Measurements from ENCODE around the gene SFXN5.
"Not testable (repeated sequence)": the region's sequence is repeated elsewhere in the genome, so short reads cannot be mapped to it uniquely, and the experiment has no call there.

SFXN5 gene

GRCh38 chr2:73100956-73101355 lies 29.4 kb upstream of the SFXN5 start:
- DNase-seq: no peak

DNA sequence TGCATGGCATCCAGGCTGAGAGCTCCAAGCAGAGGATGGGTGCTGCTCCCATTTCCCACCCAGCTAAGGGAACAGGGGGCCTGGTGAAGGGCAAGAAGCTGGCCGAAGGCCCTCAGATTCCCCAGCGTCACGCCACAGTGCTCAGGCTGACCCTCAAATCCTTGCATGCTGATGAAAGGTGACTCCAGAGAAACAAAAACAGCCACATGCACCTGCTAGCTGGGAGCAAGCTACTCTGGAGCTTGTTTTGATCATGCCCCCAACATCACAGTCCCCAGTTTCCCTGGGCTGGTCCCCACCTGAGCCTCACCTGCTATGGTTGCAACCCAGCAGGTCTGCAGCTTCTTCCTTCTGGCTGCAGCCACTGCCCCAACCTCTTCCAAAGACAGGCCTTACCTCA lies 28.0 kb upstream of the SFXN5 start:
- no peak for DNase-seq

GRCh38 chr2:73095910-73096309 lies 24.4 kb upstream of the SFXN5 start:
- DNase-seq: no peak

DNA sequence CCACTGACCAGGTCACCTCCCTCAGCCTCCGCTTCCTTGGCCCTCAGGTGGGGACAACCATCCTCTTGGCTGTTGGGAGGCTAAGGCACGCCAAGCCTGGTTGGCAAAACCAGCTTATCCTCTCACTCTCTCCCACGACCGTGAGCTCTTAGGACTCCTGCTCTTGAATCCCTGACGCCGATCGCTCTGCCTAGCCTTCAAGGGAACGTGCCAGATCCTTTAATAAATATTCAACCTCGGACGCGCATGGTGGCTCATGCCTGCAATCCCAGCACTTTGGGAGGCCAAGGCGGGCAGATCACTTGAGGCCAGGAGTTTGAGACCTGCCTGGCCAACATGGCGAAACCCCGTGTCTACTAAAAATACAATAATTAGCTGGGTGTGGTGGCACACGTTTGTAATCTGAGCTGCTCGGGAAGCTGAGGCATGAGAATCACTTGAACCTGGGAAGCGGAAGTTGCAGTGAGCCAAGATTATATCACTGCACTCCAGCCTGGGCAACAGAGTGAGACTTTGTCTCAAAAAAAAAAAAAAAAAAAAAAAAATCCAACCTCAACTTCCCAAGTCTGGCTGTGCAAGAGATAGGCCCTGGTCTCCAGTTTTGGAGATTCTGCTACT lies 22.2 kb upstream of the SFXN5 start:
- not testable (repeated sequence) for DNase-seq

GRCh38 chr2:73092146-73092783 lies 20.8 kb upstream of the SFXN5 start:
- DNase-seq: no peak

- DNase-seq: no peak
These were observed 20.2 kb upstream of the SFXN5 start for GRCh38 chr2:73091696-73092095.

DNA sequence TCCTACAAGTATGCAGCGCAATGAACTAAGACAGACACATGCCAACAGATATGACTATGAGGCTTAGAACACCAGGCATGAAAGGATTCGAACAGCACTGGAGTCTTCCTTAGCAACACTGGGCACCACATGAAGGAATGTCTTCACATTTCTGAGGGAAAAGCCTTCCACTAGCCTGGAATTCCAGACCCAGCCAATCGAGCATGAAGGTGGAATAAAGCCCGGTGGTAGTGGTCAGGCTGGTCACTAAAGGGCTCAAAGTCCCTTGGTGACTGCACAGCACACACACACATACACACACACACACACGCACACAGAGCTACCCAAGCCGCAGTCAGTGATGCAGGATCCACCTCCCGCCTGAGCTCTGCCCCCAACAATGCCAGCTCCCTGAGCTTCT lies 19.7 kb upstream of the SFXN5 start:
- DNase-seq: no peak

DNA sequence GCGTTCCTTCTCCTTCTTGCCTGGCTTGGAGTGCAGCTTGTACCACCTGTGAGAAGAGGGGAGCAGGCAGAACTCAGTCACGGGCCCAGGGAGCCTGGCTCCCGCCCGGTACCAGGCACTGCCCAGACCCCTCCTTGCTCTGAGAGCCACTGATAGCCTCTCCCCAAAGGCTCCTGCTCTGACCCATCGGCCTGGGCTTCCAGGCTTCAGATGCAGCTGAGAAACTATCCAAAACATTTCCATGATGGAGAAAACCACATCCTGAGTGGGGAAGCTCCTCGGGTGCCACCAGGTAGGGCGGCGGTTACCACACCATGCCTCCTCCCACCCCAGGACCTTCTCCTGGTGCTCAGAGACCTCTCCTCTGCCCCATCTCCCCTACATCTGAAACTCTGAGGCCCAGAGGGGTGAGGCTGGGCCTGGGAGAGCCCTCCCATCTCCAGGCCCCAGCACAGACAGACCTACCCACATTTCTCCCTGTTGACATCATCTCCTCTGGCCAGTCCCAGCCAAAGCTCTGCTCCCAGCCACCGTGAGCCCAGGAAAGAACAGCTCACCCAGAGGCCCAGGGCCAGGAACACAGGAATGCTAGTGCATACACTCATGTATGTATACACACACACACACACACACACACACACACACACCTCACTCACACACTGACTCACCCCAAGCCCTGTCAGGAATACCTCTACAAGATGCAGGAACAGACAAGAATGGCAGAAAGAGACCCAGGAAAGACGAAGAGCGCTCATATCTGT lies 17.9 kb upstream of the SFXN5 start:
- peak; percentile 95 for DNase-seq

DNA sequence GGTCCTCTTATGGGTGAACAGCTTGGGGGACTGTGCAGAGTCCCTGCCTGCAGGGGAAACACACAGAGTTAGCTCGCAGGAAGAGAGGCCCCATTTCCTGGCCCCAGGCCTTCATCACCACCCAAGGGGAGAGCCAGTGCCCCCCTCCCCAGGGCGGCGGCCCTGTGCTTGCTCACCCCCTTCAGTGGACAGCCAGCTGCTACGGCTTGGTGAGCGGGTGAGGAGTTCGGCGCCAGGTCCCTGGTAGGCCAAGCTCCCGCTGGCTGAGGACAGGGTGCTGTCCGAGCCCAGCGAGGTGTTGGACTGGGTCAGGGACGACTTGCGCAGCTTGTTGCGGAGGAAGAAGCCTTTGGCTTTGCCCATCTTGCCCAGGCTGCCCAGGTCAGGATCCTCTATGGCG lies 17.2 kb upstream of the SFXN5 start:
- DNase-seq: no peak

DNA sequence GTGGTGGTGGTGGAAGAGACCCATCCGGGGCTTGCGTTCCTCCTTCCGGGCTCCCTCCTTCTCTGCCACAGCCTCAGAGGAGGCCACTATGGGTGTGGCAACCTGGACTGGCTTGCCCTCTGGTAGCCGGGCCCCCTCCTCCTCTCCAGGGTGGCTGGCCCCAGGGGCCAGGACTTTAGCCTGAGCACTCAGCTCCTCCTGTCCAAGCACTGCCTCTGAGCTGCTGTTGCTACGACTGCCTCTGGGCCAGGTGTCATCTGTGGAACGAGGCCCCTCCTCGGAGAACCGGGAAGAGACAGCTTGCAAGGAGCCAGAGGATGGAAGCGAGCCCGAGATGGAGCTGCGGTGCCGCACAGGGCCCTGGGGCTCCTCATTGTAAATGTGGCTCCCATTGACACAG lies 16.7 kb upstream of the SFXN5 start:
- DNase-seq: no peak

- no peak for DNase-seq
These were observed 15.8 kb upstream of the SFXN5 start for GRCh38 chr2:73087311-73087710.

DNA sequence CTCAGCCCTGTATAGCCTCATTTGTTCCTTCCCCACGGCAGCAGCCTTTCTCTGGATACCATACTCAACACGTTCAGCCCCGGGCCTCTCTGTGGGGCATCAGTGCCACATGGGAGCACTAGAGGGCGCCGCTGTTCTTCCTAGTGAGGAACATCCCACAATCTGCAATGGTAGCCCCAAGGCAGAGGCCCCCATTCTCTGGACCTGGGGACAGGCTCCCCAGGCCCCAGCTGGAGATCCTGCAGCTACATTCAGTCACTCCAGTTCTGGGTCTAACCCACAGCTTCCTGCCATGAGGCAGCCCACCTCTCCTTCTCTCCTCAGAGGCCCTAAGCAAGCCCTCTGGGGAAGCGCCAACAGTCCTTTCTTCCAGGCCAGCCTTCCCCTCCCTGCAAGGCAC lies 14.2 kb upstream of the SFXN5 start:
- DNase-seq: peak; percentile 90

- DNase-seq: no peak
These were observed 13.5 kb upstream of the SFXN5 start for GRCh38 chr2:73084971-73085370.

- DNase-seq: no peak
These were observed 12.6 kb upstream of the SFXN5 start for GRCh38 chr2:73083886-73084800.

DNA sequence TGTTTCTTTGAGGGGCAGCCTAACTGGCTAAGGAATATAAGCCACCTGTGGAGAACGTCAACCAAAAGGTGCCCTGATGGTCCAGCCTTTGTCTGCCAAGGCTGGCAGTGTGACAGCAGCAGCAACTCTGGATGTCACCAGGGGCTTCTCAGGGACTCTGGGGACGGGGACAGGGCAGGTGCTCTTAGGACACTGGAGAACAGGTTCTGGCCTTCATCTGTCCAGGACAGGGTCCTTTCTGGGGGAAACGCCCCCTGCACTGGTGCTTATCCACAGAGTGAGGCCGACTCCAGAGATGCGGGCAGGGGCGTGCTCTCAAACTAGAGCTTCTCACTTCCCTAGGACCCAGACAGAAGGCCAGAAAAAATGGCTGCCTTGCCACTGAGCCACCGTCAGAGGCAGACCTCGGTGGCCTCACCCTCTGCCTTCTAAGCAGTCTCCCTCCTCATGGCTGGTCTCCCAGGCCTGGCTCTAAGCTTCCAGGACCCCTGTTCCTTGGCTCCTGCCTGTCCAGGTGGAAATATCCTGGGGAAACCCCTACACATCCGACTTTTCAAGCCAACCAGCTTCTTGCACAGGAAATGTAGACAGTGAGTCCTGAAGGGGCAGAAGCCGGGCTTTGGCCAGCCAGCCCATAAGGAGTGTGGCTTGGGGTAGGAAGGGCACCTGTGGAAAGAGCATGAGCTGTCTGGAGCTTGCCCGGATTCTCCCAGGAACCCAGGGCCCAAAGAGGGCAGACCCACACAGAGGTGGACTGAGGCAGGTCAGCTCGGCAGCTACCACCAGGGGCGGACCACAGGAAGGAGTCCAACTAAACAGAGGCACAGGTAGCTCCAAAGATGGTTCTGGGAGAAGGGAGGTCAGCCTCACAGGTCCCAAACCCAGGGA lies 11.3 kb upstream of the SFXN5 start:
- DNase-seq: no peak

DNA sequence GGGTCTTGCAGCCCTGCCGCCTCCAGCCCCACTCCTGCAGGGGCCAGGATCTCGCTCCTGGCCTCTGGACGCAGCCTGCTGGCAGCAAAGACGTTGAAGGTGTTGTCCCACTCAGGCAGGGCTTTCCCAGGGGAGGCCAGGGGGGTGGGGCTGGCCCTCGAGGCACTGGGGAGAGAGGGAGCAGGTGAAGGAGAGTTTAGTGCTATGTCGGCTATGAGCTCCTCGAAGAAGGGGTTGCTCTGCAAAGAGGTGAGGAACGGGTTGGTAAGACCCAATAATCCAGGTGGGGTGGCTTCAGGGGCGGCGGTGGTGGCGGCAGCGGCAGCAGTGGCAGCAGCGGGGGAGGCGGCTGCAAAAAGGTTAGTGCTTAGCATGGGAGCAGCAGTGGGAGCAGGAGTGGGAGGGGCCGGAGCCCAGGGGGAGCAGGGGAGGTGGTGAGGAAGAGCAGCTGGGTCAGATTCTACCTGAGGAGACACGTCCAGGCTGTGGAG lies 9.7 kb upstream of the SFXN5 start:
- DNase-seq: no peak

- DNase-seq: no peak
These were observed 9.0 kb upstream of the SFXN5 start for GRCh38 chr2:73080321-73081131.

GRCh38 chr2:73079636-73080035 lies 8.1 kb upstream of the SFXN5 start:
- DNase-seq: no peak

DNA sequence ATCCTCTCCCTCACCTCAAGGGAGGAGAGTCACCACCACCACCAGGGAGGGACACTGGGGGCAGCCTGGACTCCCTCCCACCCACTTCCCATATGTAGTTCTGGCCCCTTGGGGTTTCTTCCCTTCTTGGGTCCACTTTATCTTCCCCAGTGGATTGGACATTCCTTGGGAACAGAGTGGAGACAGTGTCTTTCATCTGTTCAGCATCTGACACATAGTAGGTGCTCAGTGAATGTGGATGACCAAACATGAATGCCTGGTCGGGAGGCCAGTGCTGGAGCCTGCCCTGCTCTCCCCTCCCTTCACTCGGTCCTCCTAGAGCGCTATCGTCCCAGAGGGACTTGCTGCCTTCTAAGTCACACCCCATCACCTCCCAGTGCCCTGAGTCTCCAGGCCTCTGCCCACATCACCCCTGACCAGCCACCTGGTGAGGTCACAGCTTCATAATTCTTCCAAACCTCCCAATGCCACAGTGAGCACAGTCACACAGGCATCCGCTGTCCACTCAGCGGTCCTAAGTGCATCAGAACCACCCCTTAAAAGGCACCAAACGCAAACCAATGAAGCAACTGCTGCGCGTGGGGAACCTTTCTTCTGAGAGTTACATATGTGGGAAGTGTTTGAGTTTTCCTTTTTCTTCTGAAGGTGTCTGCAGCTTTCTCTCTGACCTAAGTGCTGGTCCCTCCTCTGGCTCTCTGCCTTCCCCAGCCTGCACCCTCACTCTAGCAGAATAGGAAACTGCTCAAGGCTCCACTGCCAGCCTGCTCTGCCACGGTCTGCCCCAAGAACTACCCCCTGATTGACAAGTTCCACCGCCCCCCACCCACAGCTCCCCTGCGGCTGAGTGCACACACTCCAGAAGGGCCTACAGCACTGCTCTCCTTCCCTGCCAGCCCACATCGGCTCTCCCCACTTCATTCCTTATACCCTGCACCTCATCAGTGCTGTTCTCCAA lies 7.2 kb upstream of the SFXN5 start:
- DNase-seq: no peak

DNA sequence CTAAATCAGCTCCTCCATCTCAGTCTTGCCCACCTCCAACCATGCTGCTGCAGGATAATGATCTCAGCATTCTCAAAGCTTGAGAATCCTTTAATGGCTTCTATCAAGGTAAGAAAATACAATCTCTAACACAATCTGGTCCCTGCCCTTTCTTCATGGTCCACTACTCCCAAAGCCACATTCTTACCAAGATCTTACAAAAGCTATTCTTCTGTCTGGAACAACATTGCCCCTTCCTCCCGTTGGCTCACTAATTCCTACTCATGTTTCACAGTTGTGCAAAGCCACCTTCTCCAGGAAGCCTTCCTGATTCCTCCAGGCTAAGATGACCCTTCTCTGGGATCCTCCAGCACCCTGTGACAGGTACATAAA lies 5.9 kb upstream of the SFXN5 start:
- DNase-seq: no peak
